Left kidney (tissue), 8 donors: ENCODE data around the gene CCL19. TPM values are rescaled to one million over a fixed set of nuclear protein-coding genes. Genes with fewer than 3 reads are reported as not detected.
A peak's percentile ranks its signal among the peaks of the same experiment; 100 is the strongest.
"Not testable (repeated sequence)": the region's sequence is repeated elsewhere in the genome, so short reads cannot be mapped to it uniquely, and the experiment has no call there.

Experiments used
- DNase-seq: peaks from one replicate; pipeline ENCODE4 v3.0.0-alpha.2; 2013
- long read RNA-seq, 8 donors: transcript quantifications; one replicate each; lab custom pipeline, GENCODE V29; 2026
- polyA plus RNA-seq: library from polyadenylated mRNA; unstranded; fragments of 120-200 nt; gene quantifications from one replicate; pipeline ENCODE4 v1.2.1, GENCODE V29; 2013; ENCODE audit not compliant: insufficient read length

Gene CCL19
- polyA plus RNA-seq = not detected
- long read RNA-seq, donor 1 = 0 reads
- long read RNA-seq, donor 2 = 0 reads
- long read RNA-seq, donor 3 = 0 reads
- long read RNA-seq, donor 4 = 0 reads
- long read RNA-seq, donor 5 = 0 reads
- long read RNA-seq, donor 6 = 0 reads
- long read RNA-seq, donor 7 = 0 reads
- long read RNA-seq, donor 8 = 0 reads

- DNase-seq = no peak
Measured at GRCh38 chr9:34690983-34691935, at the start of gene CCL19. TSS of gene CCL19 (minus strand) at chr9:34691276. CDS start at chr9:34691139, 137 bp downstream.

- DNase-seq = not testable (repeated sequence)
Measured at GRCh38 chr9:34740176-34740575, 49.1 kb upstream of the CCL19 start.

DNA sequence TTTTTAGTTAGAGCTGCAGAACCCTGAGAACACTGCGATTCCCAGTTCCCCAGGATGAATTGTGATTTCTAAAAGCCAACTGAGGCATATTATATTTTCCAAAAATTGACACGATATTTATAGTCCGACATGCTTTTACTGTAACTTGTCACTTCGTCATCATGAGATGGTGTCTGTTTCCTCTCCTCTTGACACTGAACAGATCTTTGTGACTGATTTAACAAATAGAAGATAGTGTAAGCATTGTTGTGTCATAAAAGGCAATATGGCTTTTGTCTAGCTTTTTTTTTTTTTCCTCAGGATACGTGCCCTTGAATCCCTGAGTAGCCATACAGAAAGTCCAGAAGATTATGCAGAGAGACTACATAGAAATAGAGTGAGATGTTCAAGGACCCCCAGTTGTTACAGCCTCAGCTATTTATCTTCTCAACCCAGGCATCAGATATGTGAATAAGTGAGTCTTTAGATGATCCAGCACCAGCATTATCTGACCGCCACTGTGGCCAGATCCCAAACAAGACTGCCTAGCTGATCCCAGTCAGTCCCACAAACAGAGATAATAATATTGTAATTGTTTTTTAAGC, 46.7 kb upstream of the CCL19 start:
- no peak for DNase-seq

DNA sequence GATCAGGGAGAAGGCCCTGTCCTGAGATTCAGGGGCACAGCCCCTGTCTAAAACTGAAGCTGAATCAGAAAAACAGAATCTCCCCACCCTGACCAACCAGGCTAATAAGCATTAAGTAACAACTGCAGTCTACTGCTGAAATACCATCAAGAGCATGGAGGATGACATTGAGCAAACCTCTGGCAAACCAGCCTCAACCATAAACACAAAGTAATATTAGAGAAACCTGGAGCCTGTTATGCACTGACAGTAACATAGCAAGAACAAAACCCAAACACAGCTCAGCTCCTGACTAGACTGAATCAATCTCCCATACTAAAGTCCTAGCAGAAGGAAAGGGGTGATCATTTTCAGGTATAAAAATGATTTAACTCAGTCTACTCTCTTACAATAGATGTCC, 43.6 kb upstream of the CCL19 start:
- DNase-seq = no peak

DNA sequence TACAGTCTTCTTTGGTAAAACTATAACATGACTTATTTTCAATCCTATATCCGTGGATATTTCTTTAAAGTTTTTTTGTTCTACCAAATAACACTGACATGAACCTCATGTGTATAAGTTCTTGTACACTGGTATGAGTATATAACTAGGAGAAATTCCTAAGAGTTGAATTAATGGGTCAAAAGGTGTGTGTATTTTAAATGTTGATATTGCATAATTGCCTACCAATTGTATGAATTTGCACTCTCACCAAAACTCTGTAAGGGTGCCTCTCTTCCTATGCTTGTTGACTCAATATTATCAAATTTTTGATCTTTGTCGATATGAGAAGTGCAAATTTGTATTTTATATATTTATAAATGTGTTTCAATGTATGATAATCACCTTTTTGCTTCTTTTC, 41.8 kb upstream of the CCL19 start:
- no peak for DNase-seq

DNA sequence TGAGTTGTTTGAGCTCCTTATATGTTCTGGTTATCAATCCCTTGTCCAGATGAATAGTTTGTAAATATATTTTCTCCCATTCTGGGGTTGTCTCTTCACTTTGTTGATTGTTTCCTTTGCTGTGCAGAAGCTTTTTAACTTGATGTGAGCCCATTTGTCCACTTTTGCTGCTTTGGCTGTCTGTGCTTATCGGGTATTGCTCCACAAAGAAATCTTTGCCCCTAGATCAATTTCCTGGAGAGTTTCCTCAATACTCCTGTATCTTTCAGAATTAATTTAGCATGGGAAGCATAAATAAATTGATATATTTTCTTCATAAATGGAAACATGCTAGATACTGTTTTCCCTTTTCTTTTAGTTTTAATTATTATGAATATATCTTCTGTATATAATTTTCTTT, 41.4 kb upstream of the CCL19 start:
- no peak for DNase-seq

DNA sequence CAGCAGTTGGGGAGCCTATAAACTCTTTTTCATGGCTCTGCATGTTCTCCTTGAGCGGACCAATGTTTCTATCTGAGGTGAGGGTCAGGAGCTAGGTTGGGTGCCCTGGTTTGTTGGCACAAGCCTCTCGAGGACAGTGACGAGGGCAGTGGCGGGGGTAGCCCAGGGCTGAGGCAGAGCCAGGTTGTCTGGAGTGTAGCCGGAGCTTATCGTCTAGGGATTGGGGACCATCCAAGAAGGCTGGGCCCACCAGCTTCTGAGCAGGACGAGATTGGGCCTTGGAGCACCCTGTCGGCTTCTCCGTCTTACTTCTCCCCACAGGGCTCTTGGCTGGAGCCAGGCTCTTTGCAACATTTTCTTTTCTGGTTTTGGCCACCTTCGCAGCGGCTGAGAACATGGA, 32.1 kb upstream of the CCL19 start:
- DNase-seq = no peak

GRCh38 chr9:34719769-34720025, 28.6 kb upstream of the CCL19 start:
- not testable (repeated sequence) for DNase-seq

GRCh38 chr9:34719021-34719768, 28.1 kb upstream of the CCL19 start:
- no peak for DNase-seq

GRCh38 chr9:34717996-34718614, 27.0 kb upstream of the CCL19 start:
- no peak for DNase-seq

- no peak for DNase-seq
Measured at GRCh38 chr9:34716711-34717110, 25.6 kb upstream of the CCL19 start.

- DNase-seq = no peak
Measured at GRCh38 chr9:34715639-34716215, 24.7 kb upstream of the CCL19 start.

DNA sequence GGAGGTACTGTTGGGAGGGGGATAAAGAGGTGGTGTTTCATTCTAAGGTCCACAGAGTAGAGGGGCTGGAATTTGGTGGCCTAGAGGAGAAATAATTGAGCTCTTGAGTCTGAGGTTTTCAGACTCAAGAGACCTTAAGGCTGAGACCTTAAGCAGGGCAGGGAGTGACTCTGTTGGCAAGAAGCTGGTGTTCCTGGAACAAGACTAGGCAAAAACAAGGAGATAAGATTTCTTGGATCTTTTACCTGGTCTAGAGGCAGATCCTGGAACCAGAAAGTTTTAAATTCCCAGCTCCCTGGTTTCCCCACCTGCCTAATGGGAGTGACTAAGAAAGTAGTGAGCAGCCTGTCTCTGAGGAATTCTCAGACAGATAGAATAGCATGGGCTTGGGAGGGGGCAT, 22.9 kb upstream of the CCL19 start:
- DNase-seq = no peak

DNA sequence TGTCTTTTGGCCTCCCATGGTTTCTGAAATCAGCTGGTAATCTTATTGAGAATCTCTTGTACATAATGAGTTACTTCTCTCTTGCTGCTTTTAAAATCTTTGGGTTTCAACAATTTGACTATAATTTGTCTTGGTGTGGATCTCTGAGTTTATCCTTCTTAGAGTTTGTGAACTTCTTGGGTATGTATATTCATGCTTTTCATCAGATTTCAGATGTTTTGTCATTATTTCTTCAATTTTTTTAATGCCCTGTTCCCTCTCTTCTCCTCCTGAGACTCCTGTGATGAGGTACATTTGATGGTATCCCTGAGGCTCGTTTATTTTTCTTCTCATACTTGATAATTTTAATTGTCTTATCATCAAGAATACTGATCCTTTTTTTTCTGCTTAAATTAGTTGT, 21.1 kb upstream of the CCL19 start:
- no peak for DNase-seq

DNA sequence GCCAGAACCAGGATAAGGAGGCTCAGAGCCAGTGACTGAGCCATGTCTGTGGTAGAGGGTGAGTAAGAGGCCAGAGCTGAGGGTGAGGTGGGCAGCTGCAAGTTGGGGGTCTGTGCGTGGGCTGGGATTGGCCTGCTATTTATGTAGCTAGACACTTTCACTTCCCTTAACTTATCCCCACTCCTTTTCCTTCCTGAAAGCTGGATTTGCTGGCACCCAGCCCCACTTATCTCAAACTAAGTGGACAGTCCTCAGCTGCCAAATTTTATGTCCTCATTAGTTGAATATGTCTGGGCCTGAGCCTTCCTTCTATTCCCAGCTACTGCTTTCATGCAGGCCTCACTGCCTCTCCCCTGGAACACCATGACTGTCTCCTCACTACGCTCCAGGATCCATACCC, 18.9 kb upstream of the CCL19 start, which contains the start of gene CCL21:
Gene CCL21 (minus strand): TSS at position 114 of the 400 bp plus-strand sequence. CDS start 70 bp downstream, at position 44.
- DNase-seq = no peak

DNA sequence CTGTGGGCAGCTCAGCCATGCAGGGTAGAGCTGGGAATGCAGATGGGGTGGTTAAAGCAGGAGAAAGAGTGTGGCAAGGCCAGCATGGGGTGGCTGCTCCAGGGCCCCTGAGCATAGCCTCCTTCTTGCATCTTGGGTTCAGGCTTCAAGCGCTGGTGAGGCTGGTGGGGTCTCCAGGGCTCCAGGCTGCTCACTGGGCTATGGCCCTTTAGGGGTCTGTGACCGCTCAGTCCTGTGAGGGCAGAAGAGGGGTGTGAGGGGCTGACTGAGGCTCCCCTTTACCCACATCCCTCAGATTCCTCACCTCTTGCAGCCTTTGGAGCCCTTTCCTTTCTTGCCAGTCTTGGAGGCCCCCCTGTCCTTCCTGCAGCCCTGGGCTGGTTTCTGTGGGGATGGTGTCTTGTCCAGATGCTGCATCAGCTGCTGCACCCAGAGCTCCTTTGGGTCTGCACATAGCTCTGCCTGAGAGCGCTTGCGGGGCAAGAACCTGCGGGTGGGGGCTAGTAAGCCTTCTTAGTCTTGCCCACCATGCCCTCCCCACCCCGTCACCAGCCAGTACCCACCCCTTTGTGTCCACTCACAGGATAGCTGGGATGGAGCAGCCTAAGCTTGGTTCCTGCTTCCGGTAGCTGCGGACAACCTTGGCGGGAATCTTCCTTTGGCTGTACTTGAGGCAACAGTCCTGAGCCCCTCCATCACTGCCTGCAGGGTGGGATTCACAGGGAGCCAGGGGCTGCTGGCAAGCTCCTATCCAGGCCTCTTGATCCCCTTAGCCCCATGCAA, 18.3 kb upstream of the CCL19 start:
- no peak for DNase-seq

GRCh38 chr9:34707130-34707529, 16.1 kb upstream of the CCL19 start:
- no peak for DNase-seq

DNA sequence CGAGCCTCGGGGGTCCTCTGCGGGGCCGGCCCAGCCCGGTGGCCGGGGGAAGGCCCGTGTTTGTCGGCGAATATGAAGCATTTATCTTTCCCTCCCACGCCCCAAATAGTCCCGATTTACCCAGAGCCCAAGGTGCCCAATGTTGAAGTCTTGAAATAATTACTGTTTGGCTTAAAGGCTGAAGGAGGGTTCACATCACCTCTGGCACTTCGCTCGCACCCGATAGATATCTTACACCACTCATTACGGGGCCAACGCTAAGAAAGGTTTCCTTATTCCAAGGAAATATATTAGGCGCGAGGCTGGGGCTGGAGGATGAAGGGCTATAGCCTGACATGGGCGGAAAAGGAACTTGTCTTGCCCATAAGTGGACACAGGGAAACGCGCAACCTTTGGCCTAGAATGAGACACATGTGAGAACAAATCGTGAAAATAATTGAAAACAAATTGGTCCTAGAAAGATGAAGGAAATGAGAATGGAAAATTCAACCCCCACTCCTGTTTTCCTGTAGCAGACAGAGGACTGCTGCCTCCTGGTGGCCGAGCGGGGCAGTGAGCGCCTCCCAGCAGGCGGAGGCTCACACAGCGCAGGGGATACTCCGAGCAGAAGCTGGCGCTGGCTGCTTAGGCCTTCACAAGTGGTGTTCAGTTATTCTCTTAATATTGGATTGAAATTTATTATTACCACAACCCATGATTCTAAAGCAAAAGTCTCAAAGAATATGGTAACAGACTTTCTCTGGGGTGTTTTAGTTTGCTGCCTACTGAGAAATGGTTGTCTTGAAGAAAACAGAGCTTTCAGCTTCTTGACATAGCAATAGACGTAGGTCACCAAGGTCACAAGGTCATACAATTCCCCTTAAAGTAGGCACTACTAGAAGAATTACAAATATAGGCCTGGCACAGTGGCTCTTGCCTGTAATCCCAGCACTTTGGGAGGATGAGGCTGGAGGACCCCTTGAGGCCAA, 11.0 kb upstream of the CCL19 start:
- DNase-seq = peak; percentile 71

DNA sequence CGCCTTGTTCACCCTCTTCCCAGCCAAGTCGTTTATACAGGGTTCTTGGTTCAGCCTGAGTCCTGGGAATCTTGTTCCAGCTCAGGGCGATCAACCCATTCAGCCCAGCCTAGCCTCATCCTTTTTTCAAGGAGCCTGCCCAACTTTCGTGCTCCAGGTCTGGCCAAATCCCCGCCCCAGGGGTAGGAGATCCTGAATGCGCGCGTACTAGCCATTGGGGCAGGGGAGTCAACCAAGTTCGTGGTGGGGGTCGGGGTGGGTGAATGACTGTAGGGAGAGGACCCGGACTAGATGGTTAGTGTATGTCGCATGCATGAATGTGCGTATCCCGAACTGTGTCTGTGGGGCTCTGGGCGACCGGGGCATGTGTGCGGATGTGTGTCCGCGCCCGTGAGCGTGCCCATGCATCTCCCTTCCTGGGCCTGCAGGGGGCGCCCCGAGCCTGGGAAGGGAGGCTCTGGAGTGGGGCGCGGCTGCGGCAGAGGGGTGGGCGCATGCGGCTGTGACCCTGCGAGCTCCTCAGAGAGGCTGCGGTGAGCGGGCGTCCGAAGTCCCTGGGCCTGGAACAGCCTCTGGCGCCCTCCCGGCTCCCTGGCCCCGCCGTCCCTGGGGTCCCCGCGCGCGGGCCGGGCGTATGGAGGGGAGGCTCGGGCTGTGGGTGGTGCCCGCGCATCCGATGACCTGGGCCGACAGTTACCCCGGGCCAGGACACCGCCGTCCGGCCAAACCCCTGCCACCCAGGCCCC, 10.1 kb upstream of the CCL19 start:
- peak; percentile 71 for DNase-seq
